ENCODE measurements around the gene FARSB.

DNA sequence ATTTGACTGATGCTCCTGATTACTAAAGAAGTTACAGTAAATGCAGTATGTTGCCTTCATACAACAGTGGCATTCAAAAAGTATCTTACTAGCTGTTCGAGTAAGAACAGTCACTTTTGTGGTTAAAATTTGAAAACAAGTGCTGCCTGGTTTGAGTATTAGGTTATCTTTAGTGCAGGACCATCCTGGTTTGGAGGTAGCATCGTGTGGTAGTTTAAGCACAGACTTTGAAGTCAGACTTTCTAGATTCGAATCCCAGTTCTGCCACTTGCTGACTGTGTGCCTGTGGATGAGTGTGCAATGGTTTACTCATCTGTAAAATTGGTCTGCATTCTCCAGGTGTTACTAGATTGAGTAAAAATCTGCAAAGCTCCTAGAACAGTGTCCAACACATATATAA lies 134.8 kb downstream of the FARSB start:
- no peak for TF ChIP-seq POLR2A (IDR thresholded peaks at IDR 0.05)
- TF ChIP-seq, protein P1, sequence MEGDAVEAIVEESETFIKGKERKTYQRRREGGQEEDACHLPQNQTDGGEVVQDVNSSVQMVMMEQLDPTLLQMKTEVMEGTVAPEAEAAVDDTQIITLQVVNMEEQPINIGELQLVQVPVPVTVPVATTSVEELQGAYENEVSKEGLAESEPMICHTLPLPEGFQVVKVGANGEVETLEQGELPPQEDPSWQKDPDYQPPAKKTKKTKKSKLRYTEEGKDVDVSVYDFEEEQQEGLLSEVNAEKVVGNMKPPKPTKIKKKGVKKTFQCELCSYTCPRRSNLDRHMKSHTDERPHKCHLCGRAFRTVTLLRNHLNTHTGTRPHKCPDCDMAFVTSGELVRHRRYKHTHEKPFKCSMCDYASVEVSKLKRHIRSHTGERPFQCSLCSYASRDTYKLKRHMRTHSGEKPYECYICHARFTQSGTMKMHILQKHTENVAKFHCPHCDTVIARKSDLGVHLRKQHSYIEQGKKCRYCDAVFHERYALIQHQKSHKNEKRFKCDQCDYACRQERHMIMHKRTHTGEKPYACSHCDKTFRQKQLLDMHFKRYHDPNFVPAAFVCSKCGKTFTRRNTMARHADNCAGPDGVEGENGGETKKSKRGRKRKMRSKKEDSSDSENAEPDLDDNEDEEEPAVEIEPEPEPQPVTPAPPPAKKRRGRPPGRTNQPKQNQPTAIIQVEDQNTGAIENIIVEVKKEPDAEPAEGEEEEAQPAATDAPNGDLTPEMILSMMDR (IDR thresholded peaks at IDR 0.05), result no peak

Measured in prostate gland (tissue), 2 donors.